Effector memory CD8-positive, alpha-beta T cell (primary cell): ENCODE data around the gene ZNF536.
"Not testable (repeated sequence)": the region's sequence is repeated elsewhere in the genome, so short reads cannot be mapped to it uniquely, and the experiment has no call there.

ENCODE experiments used
- ATAC-seq: fragments of 150-1000 bp; cut with Tn5 transposase; replicated peaks from 2 replicates; pipeline ENCODE4 v1.10.0; 2021; ENCODE audit warnings: mild to moderate bottlenecking, moderate library complexity
- DNase-seq, 3 experiments: peaks; one replicate each; pipeline ENCODE4 v3.0.0; 2021
- H3K27ac Mint-ChIP-seq, 2 donors: one replicate each; pipeline ENCODE4 v1.8.0; 2022; ENCODE audit warnings: mild to moderate bottlenecking in 2 of 2, mixed read lengths in 2 of 2, moderate library complexity in 2 of 2
- H3K27me3 Mint-ChIP-seq, 2 donors: one replicate each; pipeline ENCODE4 v1.8.0; 2022; ENCODE audit warnings: mixed read lengths in 2 of 2
- H3K36me3 Mint-ChIP-seq: one replicate; pipeline ENCODE4 v1.8.0; 2022; ENCODE audit warnings: mild to moderate bottlenecking, moderate library complexity, mixed read lengths; ENCODE audit not compliant: insufficient read depth
- H3K4me1 Mint-ChIP-seq, 2 donors: one replicate each; pipeline ENCODE4 v1.8.0; 2022; ENCODE audit warnings: low read depth in 2 of 2, mixed read lengths in 2 of 2
- H3K4me3 Mint-ChIP-seq, 2 donors: one replicate each; pipeline ENCODE4 v1.8.0; 2022; ENCODE audit warnings: mild to moderate bottlenecking in 2 of 2, mixed read lengths in 2 of 2, moderate library complexity in 2 of 2
- H3K9me3 Mint-ChIP-seq, 2 donors: one replicate each; pipeline ENCODE4 v1.8.0; 2022; ENCODE audit warnings: mixed read lengths in 2 of 2

ZNF536 gene

GRCh38 chr19:30391554-30392551 is 19.7 kb downstream of the ZNF536 start:
- peaks cover 0 to 8% of the 10 kb centered on the region in 2 donors for H3K9me3 Mint-ChIP-seq
- ATAC-seq (no peak), DNase-seq (no peak)
- H3K4me1 Mint-ChIP-seq, result no peaks in the 10 kb centered on the region
- peaks cover 0 to 38% of the 10 kb centered on the region in 2 donors for H3K27me3 Mint-ChIP-seq
- no peaks in the 10 kb centered on the region for H3K36me3 Mint-ChIP-seq
- no peak overlapping the region for H3K27ac Mint-ChIP-seq
- H3K4me3 Mint-ChIP-seq, result no peak overlapping the region

GRCh38 chr19:30393046-30393445 is 20.9 kb downstream of the ZNF536 start:
- Mint-ChIP-seq H3K27ac (no peak overlapping the region), H3K4me3 (no peak overlapping the region), H3K9me3 (peaks cover 0 to 8% of the 10 kb centered on the region in 2 donors), H3K27me3 (peaks cover 0 to 38% of the 10 kb centered on the region in 2 donors), H3K36me3 (no peaks in the 10 kb centered on the region), H3K4me1 (no peaks in the 10 kb centered on the region)
- DNase-seq, result no peak
- no peak for ATAC-seq

DNA sequence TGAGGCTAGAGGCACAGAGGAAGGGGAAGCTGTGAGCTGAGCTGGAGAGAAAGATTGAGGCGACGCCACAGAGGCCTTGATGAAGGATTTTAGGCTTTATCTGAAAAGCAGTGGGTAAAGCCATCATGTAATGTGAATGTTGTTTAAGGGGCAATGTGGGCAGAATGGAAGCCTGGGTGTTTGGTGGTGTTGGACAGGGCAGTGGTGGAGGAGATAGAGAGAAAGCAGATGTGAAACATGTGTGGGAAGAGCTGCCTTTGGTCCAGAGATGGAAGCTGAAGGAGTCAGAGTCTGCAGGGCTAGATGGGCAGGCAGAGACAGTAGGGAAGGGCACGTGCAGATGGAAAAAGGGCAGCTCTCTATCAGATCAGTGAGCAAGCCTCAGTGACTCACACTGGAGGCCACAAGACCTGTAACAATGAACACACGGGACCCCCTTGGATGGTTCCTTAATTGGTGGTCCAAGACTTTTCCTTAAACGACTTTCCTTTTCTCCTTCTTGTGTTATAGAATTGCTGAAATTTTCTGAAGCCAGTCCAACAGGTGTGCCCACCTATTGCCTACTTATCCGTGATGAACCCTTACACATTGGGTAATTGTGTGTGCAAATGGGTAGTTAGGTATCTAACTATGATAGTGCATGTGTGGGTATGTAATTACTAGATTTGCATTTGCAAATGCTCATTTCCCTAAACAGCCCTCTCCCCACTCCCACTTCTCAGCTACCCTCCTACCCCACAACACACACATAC is 21.7 kb downstream of the ZNF536 start:
- no peak for ATAC-seq
- Mint-ChIP-seq H3K27me3 (peaks cover 0 to 30% of the 10 kb centered on the region in 2 donors), H3K4me3 (no peak overlapping the region)

DNA sequence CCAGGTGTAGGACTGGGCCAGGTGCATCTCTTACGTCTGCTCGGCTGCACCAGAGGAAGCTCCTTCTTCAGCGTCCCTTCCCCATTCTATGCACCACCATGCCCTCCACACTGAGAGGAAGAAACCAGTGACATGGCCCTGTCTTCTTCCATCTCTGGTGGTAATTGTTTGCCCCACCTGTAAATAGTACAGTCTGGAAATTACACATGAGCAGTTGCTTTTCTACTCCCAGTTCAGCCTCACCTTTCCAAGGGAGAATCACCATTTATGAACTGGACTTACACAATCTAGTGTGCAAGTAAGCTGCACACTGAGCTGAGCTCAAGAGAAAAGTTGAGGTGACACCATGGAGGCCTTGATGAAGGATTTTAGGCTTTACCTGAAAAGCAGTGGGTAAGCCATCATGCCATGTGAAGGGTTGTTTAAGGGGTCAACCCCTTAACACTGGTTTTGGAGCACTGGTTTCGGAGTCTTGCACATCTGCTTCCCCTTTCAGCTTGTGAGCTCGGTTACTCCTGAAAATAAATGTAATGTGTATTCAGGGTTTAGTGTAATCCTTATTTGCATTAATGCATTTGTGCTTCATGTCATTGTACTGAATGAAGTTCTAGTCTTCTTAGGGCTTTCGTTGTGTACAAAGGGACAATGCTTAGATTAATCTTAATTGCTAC is 22.4 kb downstream of the ZNF536 start:
- H3K4me3 Mint-ChIP-seq, result no peak overlapping the region
- H3K27me3 Mint-ChIP-seq, result peaks cover 0 to 26% of the 10 kb centered on the region in 2 donors
- H3K36me3 Mint-ChIP-seq, result no peaks in the 10 kb centered on the region
- H3K27ac Mint-ChIP-seq, result no peak overlapping the region
- peaks cover 0 to 8% of the 10 kb centered on the region in 2 donors for H3K9me3 Mint-ChIP-seq
- DNase-seq (no peak), ATAC-seq (no peak)
- no peaks in the 10 kb centered on the region for H3K4me1 Mint-ChIP-seq

More for the DNA sequence above, 21.7 kb downstream of the ZNF536 start:
- H3K27ac Mint-ChIP-seq, result no peak overlapping the region
- H3K36me3 Mint-ChIP-seq, result no peaks in the 10 kb centered on the region
- H3K9me3 Mint-ChIP-seq, result peaks cover 0 to 8% of the 10 kb centered on the region in 2 donors
- no peaks in the 10 kb centered on the region for H3K4me1 Mint-ChIP-seq
- DNase-seq, result no peak

GRCh38 chr19:30395283-30395682 is 23.1 kb downstream of the ZNF536 start:
- Mint-ChIP-seq H3K36me3 (no peaks in the 10 kb centered on the region), H3K4me1 (no peaks in the 10 kb centered on the region), H3K27me3 (peaks cover 0 to 26% of the 10 kb centered on the region in 2 donors), H3K4me3 (no peak overlapping the region), H3K9me3 (peaks cover 0 to 8% of the 10 kb centered on the region in 2 donors), H3K27ac (no peak overlapping the region)
- ATAC-seq, result no peak
- no peak for DNase-seq

GRCh38 chr19:30398539-30398938 is 26.4 kb downstream of the ZNF536 start:
- peaks cover 0 to 10% of the 10 kb centered on the region in 2 donors for H3K27me3 Mint-ChIP-seq
- H3K4me1 Mint-ChIP-seq, DNase-seq, H3K36me3 Mint-ChIP-seq, ATAC-seq, H3K4me3 Mint-ChIP-seq, H3K9me3 Mint-ChIP-seq, H3K27ac Mint-ChIP-seq: not testable (repeated sequence)

DNA sequence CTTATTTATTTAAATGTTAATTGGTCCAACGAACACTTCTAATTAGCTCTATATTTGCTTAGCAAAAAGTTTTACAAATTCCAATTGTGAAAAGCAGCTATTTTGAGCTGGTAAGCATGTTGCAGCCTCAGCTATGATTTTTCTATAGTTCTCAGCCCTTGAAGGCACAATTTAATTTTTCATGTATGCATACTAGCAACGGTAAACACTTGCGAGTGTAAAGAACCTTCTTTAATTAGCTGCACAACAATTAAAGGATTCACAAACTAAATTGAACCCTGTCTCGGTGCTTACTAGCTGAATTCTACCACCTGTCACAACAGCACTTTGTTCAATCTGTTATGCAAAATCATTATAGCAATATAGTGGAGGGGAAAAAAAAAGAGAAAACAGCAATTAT is 29.8 kb downstream of the ZNF536 start:
- ATAC-seq, result no peak

DNA sequence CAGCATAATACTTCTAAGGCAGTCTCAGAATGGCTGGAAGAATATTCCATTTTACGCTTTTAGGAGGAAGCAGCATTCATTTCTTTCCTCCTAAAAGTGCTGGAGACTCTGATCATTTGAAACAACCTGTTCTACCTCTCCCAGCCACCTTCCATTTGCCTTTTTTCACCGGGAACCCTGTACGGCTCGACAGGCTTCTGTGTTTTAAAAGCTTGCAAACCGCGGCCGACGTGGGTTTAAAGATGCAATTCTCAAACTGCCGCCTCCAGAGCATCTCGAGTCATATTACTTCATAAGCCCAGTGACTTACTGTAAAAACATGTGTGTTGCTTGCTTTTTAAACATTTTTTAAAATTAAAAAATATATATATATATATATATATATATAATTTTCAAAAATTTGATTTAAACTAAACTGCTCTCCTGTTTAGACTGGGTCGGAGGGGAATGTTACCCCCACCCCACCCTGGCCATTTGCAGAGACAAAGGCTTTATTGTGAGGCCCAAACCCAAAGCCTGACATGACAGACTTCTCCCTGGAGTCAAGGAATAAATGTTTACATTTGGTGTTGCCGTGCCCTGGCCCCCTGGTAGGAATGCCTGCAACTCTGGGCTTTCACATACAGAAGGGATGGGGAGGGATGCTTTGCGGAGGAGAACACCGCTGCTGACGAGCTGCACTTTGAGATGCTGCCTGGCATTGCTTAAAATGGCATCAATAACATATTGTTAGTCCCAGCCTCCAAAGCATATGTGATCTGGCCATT is 30.4 kb downstream of the ZNF536 start:
- ATAC-seq, result no peak

More for the DNA sequence above, 29.8 kb downstream of the ZNF536 start:
- H3K36me3 Mint-ChIP-seq, result no peaks in the 10 kb centered on the region
- no peak overlapping the region for H3K27ac Mint-ChIP-seq
- peaks cover 0 to 9% of the 10 kb centered on the region in 2 donors for H3K27me3 Mint-ChIP-seq
- H3K4me3 Mint-ChIP-seq, result no peak overlapping the region
- DNase-seq, result no peak
- no peaks in the 10 kb centered on the region for H3K9me3 Mint-ChIP-seq
- no peaks in the 10 kb centered on the region for H3K4me1 Mint-ChIP-seq

GRCh38 chr19:30403203-30403985 is 31.2 kb downstream of the ZNF536 start:
- peaks cover 0 to 9% of the 10 kb centered on the region in 2 donors for H3K27me3 Mint-ChIP-seq
- no peaks in the 10 kb centered on the region for H3K36me3 Mint-ChIP-seq
- ATAC-seq, result no peak
- H3K4me1 Mint-ChIP-seq, result no peaks in the 10 kb centered on the region
- H3K4me3 Mint-ChIP-seq, result no peak overlapping the region
- DNase-seq, result no peak
- H3K9me3 Mint-ChIP-seq, result no peaks in the 10 kb centered on the region
- no peak overlapping the region for H3K27ac Mint-ChIP-seq

More for the DNA sequence above, 30.4 kb downstream of the ZNF536 start:
- Mint-ChIP-seq H3K4me1 (no peaks in the 10 kb centered on the region), H3K27ac (no peak overlapping the region), H3K27me3 (peaks cover 0 to 9% of the 10 kb centered on the region in 2 donors), H3K36me3 (no peaks in the 10 kb centered on the region), H3K4me3 (no peak overlapping the region), H3K9me3 (no peaks in the 10 kb centered on the region)
- no peak for DNase-seq

DNA sequence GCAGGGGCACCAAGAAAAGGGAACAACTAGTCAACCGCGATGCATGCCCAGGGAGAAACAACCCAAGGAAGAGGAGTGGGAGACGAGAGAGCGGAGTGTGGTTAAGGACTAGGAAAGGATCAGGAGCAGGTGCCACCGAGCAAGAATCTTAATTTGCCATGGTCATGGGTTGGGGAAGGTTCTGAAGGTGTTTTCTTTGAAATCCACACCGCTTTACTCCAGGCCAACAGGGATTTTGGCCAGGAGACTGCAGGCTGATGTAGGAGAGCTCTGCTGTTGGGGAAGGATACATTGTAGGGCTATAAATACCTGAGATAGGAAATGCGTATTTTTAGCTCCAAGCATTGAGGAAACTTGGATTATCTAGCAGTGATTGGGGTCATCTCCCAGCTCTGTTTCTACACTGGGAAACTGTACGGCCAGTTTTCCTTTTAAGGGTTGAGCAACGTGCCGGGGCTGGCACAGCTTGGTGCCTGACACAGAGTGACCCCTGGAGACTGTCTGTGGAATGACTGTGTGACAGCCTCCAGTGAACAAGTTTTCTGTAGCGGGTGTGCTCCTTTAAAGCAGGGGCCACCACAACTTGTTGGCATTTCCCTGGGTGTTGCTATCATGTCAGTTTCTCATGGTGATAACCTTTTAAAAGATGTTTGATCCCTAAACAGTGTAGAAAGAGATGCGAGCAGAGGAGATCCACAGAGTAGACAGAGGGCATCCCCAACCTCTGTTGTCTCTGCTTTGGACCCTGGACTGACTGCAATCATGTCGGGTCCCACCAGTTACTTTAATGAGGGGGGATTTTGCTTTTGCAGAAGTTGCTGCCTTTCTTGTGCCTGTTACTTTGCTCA is 34.3 kb downstream of the ZNF536 start:
- no peaks in the 10 kb centered on the region for H3K36me3 Mint-ChIP-seq
- ATAC-seq (no peak), DNase-seq (no peak)
- peaks cover 0 to 9% of the 10 kb centered on the region in 2 donors for H3K27me3 Mint-ChIP-seq
- H3K27ac Mint-ChIP-seq, result no peak overlapping the region
- H3K9me3 Mint-ChIP-seq, result no peaks in the 10 kb centered on the region
- no peak overlapping the region for H3K4me3 Mint-ChIP-seq
- no peaks in the 10 kb centered on the region for H3K4me1 Mint-ChIP-seq

DNA sequence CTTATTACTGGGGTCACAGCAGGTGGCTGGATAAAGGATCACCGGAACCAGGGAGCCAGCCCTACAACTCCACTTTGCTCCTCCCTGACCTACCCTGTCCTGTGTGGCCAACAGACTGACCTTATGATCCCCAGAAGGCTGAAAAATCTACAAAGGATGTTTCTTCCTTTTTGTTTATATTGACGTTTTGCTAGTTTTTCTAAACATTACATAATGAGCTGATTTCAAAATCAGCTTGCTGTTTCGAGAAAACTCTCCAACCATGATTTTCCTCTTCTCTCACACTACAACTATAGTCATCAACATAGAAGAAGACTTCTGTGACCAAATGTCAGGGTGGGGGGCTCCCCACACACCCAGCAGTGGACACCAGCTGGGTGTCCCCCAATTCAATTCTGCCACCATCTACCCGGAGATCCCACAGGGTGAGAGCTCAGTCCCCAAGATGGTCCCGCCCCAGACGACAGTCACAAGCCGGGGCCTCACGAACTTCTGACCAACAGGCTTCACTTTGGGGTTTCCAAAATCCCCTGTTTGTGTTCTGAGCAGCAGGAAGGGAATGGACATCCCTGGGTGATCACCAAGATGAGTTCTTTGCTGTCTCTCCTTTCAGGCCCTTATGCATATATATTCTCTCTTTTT is 35.0 kb downstream of the ZNF536 start:
- H3K9me3 Mint-ChIP-seq, result no peaks in the 10 kb centered on the region
- no peaks in the 10 kb centered on the region for H3K36me3 Mint-ChIP-seq
- no peak for DNase-seq
- peaks cover 0 to 9% of the 10 kb centered on the region in 2 donors for H3K27me3 Mint-ChIP-seq
- no peak overlapping the region for H3K4me3 Mint-ChIP-seq
- H3K4me1 Mint-ChIP-seq, result no peaks in the 10 kb centered on the region
- ATAC-seq, result no peak
- no peak overlapping the region for H3K27ac Mint-ChIP-seq
